Glutamatergic neuron (in vitro differentiated cells): Measurements from ENCODE around the gene MPIG6B. TPM values are rescaled to one million over a fixed set of nuclear protein-coding genes. Genes with fewer than 3 reads are reported as not detected.

Source experiments
- DNase-seq: peaks from one replicate; pipeline ENCODE4 v3.0.0; 2022
- H3K27ac Mint-ChIP-seq: one replicate; pipeline ENCODE4 v1.8.0; 2020; ENCODE audit warnings: mild to moderate bottlenecking, mixed read lengths, inconsistent platforms; ENCODE audit not compliant: unreplicated experiment
- H3K27me3 Mint-ChIP-seq: one replicate; pipeline ENCODE4 v1.8.0; 2020; ENCODE audit warnings: mild to moderate bottlenecking, moderate library complexity, mixed read lengths, inconsistent platforms; ENCODE audit not compliant: unreplicated experiment
- H3K36me3 Mint-ChIP-seq: one replicate; pipeline ENCODE4 v1.8.0; 2020; ENCODE audit warnings: mild to moderate bottlenecking, mixed read lengths, inconsistent platforms; ENCODE audit not compliant: unreplicated experiment
- H3K4me1 Mint-ChIP-seq: one replicate; pipeline ENCODE4 v1.8.0; 2020; ENCODE audit warnings: mild to moderate bottlenecking, low read depth, mixed read lengths, inconsistent platforms; ENCODE audit not compliant: unreplicated experiment
- H3K4me3 Mint-ChIP-seq: one replicate; pipeline ENCODE4 v1.8.0; 2020; ENCODE audit warnings: mild to moderate bottlenecking, mixed read lengths, inconsistent platforms; ENCODE audit not compliant: unreplicated experiment
- H3K9me3 Mint-ChIP-seq: one replicate; pipeline ENCODE4 v1.8.0; 2020; ENCODE audit warnings: mild to moderate bottlenecking, moderate library complexity, mixed read lengths, inconsistent platforms; ENCODE audit not compliant: unreplicated experiment
- CTCF ChIP-seq: fragments of 200-600 bp; sonication (generic); IDR thresholded peaks from one replicate; pipeline ENCODE4 v1.5.0; 2021; ENCODE audit not compliant: partially characterized antibody, unreplicated experiment
- total RNA-seq: library from RNA; stranded (reverse); fragmentation: NEBNext Ultra II Directional; extraction: Animal tissue kit (Norgen Biotek cat#: 25700); gene quantifications from one replicate; pipeline ENCODE4 v1.2.1, GENCODE V29; 2021; ENCODE audit not compliant: unreplicated experiment

The MPIG6B gene
- total RNA-seq, 1 donor from 2014 or later: not detected

GRCh38 chr6:31687860-31688693 is 35.1 kb upstream of the MPIG6B start:
- DNase-seq: no peak
- Mint-ChIP-seq H3K4me3 (no peak overlapping the region), H3K9me3 (peaks cover 7% of the 10 kb centered on the region), H3K27me3 (peaks cover 3% of the 10 kb centered on the region), H3K4me1 (peaks cover 3% of the 10 kb centered on the region), H3K27ac (no peak overlapping the region), H3K36me3 (no peaks in the 10 kb centered on the region)
- no peak for TF ChIP-seq CTCF

GRCh38 chr6:31689249-31690110 is 33.7 kb upstream of the MPIG6B start:
- Mint-ChIP-seq H3K4me1 (no peaks in the 10 kb centered on the region), H3K27me3 (peaks cover 3% of the 10 kb centered on the region), H3K4me3 (no peak overlapping the region), H3K27ac (peak overlapping the region; percentile 33), H3K36me3 (no peaks in the 10 kb centered on the region), H3K9me3 (peaks cover 4% of the 10 kb centered on the region)
- peak; percentile 40 for TF ChIP-seq CTCF
- DNase-seq: no peak

GRCh38 chr6:31690231-31691077 is 32.7 kb upstream of the MPIG6B start:
- no peaks in the 10 kb centered on the region for H3K4me1 Mint-ChIP-seq
- no peak for DNase-seq
- H3K27ac Mint-ChIP-seq: no peak overlapping the region
- peaks cover 4% of the 10 kb centered on the region for H3K9me3 Mint-ChIP-seq
- peaks cover 3% of the 10 kb centered on the region for H3K27me3 Mint-ChIP-seq
- no peak for TF ChIP-seq CTCF
- H3K4me3 Mint-ChIP-seq: no peak overlapping the region
- no peaks in the 10 kb centered on the region for H3K36me3 Mint-ChIP-seq

GRCh38 chr6:31691078-31691463 is 32.1 kb upstream of the MPIG6B start:
- Mint-ChIP-seq H3K36me3 (no peaks in the 10 kb centered on the region), H3K4me3 (no peak overlapping the region), H3K4me1 (no peaks in the 10 kb centered on the region), H3K27me3 (peaks cover 3% of the 10 kb centered on the region), H3K9me3 (peaks cover 1% of the 10 kb centered on the region), H3K27ac (no peak overlapping the region)
- DNase-seq: no peak
- no peak for TF ChIP-seq CTCF
